NCI-H128 (cell line): ENCODE data around the gene IMMP2L.
A peak's percentile ranks its signal among the peaks of the same experiment; 100 is the strongest.

Source experiments
- DNase-seq: peaks from one replicate; lab custom pipeline; 2025; ENCODE audit not compliant: unreplicated experiment; lab: John Stamatoyannopoulos, UW

Gene IMMP2L

DNA sequence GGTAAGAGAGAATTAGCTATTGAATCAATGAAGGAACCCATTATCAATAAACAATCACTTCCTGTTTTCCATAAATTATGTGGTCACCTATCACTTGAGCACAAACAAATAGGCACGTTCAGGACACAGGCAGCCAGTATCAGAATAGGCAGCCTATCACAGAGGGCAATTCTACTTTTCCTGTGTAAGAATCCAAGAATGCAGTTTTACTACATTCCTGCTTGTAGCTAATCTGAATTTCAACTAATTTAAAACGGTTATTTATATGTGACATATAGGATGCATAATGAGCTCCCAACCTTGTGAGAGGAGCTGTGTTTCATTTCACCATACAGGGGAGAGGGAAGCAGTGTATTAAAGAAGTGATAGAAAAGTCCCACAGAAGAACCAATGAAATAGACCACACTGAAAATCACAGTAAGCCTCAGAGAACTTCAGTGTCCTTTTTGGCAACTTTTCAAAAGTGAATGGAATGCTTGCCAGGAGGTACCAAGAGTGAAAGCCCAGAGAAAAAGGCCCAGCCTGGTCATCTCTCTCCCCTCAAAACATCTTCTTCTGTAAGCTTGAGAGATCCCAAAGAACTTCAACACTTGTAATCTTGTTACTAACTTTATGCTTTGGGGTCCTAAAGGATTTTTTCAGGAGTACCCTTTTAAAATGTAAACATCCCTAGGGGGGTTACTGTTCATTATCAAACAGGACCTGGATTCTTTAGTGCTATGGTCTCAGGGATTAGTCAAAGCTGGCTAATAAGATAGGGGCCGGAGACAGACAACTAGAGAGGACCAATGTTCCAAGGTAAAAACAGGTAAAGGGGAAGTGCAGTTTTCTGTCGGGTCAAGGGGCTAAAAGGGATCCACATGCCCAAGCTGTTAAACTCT is 1.3 kb downstream of the IMMP2L start:
- DNase-seq, result no peak

DNA sequence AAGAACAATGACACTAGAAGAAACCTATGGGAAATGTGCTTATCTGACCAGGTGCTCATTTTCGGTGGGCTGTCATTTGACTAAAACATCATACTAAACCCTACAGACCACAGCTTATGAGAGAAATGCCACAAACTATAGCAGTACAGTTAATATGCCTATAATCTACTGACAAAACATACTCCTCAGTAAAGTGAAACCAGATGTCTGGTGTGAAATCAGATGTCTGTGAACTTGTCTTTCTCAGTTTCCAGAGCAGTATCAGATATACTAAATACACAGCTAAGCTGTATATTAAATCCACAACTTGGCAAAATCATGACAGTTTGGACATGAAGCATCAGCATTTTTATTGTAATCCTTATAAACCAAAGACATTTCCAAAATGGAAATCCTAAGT is 3.3 kb downstream of the IMMP2L start:
- DNase-seq, result no peak

DNA sequence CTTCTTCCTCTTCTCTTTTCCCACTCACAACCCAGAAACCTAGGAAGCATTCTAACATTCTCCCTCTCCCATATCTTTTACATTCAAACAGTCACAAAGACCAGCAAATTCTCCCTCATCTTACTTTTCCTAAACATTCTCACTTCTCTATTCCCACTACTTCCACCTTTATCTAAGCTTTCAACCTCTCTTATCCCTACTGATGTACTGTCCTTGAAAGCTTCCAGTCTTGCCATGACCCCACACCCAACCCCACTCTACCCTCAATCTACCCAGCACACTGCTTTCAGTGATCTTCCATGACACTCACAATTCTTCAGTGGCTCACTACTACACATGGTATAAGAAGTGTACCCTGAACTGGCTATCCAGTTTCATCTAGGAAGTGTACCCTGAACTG is 5.3 kb downstream of the IMMP2L start:
- DNase-seq, result no peak

DNA sequence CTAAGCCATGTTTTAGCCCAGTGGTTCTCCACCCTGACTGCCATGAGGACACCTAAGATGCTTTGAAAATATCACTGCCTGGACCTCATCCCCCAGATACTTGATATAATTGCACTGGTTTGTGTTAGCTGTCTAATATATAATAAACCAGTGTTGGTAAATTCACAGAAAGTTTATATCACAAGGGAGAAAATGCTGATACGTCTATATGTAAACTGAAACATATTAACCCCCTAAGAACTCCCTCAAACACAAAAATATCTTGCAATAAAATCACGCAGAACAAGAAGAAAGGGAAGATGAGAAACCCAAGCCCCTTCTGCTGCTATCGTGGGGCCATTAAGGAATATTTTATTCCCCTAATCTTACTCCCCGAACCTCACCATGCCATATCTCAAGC is 8.2 kb downstream of the IMMP2L start:
- no peak for DNase-seq

DNA sequence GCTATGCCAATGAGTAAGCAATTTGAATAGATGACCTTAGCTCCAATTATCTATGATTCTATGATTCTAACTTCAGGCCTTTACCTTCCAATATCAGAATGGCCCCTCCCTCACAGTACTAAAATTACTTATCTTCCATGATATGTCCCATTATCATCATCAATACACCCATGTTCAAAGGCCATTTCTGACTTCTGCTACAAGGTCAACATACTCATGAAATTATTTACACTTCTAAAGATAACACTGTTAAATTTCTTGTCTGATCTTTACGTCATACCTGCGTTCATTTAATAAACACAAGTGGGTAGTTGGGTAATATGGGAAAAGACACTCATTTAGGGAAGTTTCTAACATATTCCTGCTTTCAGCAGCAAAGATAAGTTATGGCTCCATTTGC is 21.2 kb downstream of the IMMP2L start:
- no peak for DNase-seq

DNA sequence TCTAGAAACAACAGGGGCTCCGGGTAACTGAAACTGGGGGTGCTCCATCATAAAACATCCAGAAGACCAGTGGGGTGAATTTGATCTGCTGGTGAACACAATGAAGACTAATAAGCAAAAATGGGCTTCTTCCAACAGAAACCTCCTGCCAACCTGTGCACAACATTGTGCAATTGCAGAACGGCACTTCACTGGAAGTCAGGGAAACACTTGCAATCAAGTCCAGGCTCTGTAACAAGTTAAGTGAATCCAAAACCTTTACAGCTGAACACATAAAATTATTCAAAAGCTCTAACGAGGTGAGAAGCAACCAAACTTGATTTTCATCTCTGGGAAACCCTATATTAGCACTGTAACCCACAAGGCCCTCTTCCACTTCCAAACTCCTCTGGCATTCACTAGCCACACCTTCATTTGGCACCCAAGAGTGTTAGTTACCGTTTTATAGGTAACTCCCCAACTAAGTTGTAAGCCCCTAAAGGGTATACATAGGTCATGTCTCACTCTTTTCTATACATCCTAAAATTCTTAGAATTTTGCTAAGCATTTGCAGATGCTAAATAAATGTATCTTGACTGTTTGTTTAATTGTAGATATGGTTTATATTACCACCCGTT is 22.0 kb downstream of the IMMP2L start:
- DNase-seq, result no peak

DNA sequence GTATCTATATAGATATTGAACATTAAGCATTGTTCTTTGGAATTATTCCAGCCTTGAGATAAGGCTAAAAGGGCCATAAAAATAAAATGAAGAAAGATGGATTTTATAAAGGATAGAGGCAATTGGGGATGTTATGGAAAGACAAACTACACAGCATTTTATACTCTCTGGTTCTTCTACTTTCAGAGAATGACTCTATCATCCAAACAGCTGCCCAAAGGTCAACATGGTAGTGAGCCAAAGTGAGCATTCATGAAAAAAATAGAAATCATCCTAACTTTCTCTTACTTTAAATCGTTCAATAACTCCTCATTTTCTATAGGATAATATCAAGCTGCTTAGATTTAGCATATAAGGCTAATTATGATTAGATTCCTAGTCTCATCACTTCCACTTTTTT is 25.2 kb downstream of the IMMP2L start:
- no peak for DNase-seq

DNA sequence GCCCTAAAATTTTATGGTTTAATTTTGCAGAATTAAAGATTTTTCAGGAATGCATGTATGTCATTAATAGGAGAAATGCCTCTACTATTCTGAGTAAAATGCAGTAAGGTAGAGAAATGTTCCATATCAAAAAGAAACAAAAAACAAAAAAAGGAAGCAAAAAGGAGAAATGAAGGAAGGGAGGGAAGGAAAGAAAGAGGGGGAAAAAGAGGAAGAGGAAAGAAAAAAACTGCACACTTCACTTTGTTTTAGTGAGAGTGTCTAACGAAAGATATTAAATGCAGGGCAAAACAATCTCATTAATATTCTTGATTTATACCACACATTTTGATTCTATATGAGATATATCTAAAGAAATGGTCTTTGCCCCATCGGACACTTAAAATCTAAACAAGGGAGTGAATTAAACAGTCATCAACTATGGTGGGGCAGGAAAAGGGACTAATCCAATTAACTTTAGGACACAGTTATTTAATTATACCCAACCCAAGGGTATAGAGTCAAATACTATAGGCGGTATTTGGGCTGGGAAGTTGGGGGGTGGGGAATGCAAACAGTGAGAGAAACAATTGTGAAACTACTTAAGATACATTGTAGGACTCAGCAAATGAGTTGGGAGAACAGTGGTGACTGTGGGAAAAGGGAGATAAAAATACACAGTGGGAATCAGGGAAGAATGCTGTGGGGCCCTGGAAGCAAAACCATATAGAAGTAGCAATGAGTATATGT is 27.0 kb downstream of the IMMP2L start:
- DNase-seq, result no peak

DNA sequence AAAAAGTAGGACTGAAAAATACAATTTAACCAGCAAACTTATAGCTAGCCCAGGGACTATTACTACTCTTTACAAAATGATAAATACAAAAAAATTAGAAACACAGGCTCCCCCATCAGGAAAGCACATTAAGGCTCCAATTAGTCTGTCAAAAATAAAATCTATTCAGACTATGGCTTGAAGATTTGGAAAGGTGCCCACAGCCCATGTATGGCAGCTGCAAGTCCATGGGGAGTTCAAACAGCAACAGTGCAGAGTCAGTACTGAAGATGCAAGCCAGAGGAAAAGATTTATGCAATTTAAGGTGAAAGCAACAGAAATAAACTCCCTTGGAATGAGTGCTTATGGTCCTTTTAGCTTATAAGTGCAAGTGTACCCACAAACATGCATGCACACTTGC is 29.7 kb downstream of the IMMP2L start:
- DNase-seq, result peak; percentile 45

DNA sequence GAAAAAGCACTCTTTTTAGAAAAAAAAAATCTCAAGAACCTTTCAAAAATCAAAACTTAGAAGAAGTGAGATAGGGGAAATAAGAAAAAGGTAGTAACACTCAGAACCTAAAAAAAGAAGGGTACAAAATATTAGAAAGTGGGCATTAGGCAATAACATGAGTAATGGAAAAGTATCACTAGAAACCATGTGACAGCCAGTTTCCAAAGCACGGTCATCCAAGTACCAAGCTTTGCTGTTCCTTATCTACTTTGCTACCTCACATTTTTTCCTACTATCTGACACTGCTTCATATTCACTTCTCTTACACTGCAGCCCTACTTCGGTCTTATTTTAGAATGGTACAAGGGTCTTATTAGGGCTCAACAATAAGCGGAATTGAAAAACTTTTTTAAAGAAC is 30.3 kb downstream of the IMMP2L start:
- no peak for DNase-seq

DNA sequence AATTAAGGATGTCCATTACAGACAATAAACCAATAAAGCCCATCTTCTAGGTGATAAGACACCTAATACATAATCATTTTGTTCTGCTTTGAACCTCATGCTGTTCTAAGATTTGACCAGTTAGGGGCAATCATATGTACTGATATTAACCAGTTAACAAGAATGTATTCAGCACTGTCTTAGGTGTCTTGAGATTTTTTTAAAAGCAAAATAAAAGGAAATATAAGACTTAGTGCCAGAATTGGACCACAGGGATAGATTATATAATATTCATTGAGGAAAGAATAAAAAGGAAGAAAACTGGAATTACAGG is 32.0 kb downstream of the IMMP2L start:
- no peak for DNase-seq

DNA sequence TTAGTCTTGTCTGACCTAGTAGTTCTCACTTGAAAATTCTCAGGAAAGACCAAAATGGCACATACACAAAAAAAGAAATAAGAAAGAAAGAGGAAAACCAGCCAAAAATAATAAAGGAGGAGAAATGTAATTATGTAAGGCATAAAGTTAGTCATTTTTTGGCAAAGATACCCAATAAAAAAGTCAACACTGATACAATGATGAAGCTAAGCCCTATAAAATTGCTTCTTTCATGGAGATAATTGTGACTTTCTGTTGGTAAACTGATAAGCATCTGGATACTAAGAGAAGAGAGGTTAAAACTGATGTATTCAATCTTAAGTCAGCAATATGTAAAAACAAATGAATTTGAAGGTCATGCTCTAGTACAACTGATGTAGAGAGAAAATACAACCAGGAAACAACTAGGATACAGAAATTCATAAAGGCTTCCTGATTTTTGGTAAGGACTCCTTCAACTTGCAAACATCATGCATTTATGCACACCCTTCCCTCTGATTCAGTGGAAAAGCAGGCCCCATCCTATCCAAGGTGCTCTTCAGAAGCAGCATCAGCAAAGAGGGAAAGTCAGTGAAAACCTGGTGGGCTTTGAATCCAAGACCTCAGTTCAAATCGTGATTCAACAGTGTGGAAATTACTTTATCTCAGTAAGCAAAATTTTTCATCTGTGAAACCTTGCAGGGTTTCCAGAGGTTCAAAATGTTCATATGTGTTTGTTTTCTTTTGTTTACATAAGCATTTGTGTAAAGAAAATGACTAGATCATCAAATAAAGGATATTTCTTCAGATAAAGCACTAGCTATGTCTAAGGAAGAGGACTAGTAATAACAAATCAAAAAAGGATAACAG is 32.6 kb downstream of the IMMP2L start:
- no peak for DNase-seq

DNA sequence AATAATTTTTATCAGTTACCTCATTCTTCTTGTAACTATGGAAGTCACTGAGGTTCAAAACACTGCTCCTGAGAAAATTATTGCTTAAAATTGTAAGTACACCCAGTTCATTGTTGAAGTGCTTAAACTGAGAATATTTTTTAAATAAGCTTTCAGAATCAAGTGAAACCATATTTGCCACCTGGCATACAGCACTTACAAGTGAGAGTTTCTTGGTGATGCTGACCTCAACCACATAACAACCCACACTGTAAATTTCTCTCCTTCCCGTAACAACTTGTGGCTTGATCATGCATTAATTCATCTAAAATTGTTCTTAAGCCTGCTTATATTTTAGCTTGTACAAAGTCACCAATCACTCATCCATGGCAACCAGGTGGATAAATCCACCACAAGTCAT is 34.0 kb downstream of the IMMP2L start:
- DNase-seq, result no peak

DNA sequence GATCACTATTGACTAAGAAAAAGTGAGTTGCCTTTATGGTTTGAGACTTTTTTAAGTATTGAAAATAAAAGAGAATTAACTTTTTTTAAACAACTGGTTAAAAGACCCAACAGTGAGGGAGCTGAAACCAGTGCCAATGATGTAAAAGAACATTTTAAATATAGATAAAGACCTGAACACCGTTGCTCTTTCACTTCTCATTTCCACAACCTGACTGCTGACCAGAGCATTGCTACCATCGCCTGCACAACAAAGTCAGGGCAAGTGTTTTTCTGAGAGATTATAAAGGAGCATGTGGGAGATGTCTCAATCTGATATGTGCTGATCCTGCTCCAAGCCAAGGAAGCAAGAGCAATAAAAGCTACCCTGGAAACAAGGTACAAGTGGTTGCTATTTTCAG is 34.7 kb downstream of the IMMP2L start:
- no peak for DNase-seq

DNA sequence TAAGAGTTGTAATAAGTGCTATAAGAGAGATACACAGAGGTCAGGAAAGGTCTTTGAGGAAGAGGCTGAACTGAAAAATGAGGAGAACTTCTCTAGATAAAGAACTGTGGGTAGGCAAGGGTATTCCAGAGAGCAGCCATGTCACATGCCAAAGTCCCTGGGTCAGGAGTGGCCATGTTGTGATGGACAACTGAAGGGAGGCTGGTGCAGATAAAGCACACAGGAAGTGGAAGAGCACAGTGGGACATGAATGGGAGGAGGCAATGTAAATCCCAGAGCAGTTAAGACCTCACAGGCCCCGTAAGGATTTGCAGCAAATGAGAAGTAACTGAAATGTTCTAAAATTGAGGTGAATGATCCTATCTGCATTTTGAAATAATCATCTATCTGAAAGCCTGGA is 37.2 kb downstream of the IMMP2L start:
- no peak for DNase-seq

DNA sequence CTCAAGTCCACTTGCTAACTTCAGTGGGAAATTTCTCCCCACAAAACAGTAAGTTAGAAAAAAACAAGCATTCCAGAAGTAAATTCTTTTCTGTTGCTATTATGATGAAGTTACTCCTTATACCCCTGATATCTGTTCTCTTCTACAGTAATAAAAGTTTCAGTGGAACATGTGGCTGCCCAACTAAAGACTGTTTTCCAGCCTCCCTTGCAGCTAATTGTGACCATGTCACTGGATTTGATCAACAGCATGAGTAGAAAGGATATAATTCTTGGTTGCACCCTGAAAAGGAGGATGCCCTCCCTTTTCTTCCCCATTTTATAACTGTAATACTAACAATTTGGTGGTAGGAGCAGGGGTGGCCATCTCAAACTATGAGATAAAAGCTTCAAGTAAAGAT is 40.6 kb downstream of the IMMP2L start:
- DNase-seq, result no peak

DNA sequence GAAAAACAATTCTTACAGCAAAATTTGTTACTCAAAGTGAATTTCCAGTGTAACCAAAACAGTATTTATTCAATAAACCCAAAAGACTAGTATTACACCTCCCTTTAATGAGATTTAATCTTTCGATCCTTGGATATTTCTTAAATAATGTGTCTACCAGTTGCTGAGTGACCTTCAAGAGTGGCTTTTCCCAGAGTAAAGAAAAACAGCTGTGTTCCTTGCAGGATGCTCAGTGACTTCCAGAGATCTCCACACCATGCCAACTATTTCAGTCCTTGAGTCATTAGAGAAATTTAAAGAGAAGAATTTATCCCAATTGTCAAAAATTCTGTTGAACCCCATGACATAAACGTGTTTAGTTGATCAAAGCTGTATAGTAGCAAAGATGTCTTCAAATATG is 44.0 kb downstream of the IMMP2L start:
- DNase-seq, result no peak

DNA sequence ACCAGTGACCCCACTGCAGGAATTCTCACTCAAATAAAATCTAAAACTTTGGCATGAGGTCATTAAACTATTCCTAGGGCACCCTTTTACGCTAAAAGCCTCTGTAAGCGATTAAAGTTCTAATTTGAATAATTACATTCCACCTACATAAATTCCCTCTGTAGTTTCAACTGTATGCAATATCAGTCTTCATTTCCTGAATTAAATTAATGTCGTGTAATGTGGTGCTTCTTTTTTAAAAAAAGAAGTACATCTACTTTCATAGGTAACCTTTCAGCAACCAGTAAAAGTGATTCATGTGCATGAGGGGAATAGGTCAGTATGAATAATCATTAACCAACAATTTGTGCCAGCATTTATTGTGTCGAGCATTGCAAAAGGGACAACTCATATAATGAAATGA is 44.7 kb downstream of the IMMP2L start:
- no peak for DNase-seq

DNA sequence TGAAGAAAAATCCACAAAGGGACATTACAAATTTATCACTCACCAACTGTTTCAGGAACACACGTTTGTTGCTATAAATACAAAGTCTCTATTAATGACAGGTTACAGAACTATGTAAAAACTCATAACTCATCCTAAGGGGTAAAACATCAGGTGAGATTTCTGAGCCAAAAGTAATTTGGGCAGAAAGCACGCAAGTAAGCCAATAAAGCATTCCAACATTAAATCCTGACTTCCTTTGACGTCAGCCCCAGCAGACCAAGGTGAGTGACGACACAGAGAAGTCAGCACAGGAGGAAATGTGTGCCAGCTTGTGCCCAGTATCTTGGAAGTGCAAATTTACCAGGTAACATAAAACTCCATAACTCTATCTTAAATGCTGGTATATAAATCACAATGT is 45.7 kb downstream of the IMMP2L start:
- no peak for DNase-seq

DNA sequence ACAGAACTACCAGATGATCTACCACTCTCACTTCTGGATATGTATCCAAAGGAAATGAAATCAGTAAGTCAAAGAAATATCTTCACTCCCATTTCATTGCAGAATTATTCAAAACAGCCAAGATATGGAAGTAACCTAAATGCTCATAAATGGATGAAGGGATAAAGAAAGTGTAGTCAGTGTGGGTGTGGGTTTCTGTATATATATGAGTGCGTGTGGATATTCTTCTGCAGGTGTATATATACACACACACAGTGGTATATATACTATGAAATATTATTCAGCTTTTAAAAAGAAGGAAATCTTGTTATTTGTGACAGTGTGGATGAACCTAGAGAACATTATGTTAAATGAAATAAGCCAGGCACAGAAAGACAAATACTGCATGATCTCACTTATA is 48.7 kb downstream of the IMMP2L start:
- DNase-seq, result no peak

DNA sequence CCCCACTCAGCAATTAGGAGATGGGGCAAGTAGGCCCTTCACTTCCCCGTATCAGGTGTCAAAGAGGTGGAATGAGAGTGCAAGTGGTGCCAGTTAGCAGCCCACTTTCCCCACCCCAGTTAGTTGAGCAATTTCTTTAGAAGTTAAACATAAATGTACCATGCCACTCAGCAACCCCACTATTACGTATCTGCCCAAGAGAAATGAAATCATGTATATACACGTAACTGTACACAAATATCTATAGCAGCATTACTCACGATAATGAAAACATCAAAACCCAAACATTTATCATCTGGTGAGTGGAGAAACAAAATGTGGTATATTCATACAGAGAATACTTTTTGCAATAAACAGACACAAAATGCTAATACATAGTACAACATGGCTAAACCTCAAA is 50.4 kb downstream of the IMMP2L start:
- no peak for DNase-seq
